Measurements from ENCODE around the gene ZNF296. TPM values are rescaled to one million over a fixed set of nuclear protein-coding genes. Genes with fewer than 3 reads are reported as not detected.
"Not testable (repeated sequence)": the region's sequence is repeated elsewhere in the genome, so short reads cannot be mapped to it uniquely, and the experiment has no call there.

ZNF296 gene
- total and polyA plus RNA-seq, 2 of the 13 experiments (the other 11 are each of a cell fraction or from before 2014, with no cell fraction given) = 0.26 to 0.62 TPM

DNA sequence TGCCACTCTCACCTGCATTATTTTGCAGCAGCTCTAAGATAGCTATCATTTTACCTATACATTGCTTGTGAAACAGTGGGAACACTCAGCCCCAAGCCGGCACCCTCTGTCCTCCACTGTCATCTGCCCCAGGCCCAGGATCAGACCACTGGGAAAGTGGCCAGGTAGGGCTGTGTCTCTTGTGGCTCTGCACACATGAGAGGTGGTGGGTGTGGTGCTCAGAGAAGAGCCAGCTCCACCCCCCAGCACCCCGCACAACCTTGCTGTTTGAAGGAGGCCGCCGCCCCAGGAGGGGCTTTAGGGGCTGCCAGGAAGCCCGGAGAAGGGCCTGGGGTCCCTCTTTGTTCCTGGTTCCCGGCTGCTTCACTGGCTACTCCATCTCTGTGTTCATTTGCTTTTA, 43.3 kb upstream of the ZNF296 start (continued):
- no peak for TF ChIP-seq ZNF430 (CRISPR knock-in tag; IDR thresholded peaks at IDR 0.05)
- no peak for TF ChIP-seq NRL (CRISPR knock-in tag; IDR thresholded peaks at IDR 0.05; ENCODE audit: borderline replicate concordance)
- TF ChIP-seq ZNF7 (CRISPR knock-in tag; IDR thresholded peaks at IDR 0.05) = no peak

DNA sequence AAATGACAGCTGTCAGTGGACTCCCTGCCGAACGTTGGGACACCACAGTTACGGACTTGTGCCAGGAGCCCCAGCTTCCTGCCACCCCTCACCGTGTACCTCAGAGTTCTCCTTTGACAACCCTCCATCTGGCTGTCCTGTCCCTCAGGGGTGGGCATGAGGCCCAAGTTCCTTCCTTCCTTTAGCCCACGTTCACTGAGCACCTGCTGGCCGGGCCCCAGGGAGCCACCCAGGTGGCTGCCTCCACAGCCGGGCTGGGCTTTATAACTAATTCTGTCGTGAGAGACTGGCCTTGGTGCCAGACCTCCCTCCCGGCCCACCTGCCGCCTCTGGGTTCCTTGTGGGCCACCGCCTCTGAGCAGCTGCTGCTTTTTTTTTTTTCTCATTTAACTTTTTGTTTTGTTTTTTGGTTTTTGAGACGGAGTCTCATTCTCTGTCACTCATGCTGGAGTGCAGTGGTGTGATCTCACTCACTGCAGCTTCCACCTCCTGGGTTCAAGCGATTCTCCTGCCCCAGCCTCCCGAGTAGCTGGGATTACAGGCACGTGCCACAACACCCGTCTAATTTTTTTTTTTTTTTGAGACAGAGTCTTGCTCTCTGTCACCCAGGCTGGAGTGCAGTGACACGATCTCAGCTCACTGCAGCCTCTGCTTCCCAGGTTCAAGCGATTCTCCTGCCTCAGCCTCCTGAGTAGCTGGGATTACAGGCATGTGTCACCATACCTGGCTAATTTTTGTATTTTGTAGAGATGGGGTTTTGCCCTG, 42.5 kb upstream of the ZNF296 start:
- H3K4me1 ChIP-seq (ENCODE audit: insufficient read depth, low read length) = peaks cover 16% of the 10 kb centered on the region
- intact Hi-C loops (cut with micrococcal nuclease; ENCODE audit: unreplicated experiment); H3K4me3 ChIP-seq (replicated peaks in 1 of 3; ENCODE audit: insufficient read depth in 1 of 3, low read depth in 2 of 3, low read length in 3 of 3); ATAC-seq; H3K9me3 ChIP-seq (ENCODE audit: low read length); FAIRE-seq; H3K27me3 ChIP-seq (ENCODE audit: control insufficient read depth in 1 of 2, insufficient read depth in 2 of 2, low read length in 2 of 2); DNase-seq (ENCODE audit: low spot score); H3K27ac ChIP-seq (ENCODE audit: extremely low read length, insufficient read depth, low read length); H2AFZ ChIP-seq (ENCODE audit: low read length); in situ Hi-C loops (cut with HindIII; ENCODE audit: extremely low pct_ligation_motif_present, low pct_unique_long_range_greater_than_20kb); H3K4me2 ChIP-seq (ENCODE audit: low read depth, low read length); BruUV-seq (replicated peaks); H3K36me3 ChIP-seq (replicated peaks in 1 of 2; ENCODE audit: control insufficient read depth in 1 of 2, insufficient read depth in 2 of 2, low read length in 2 of 2); CTCF ChIA-PET (ENCODE audit: low intra/inter-chr PET ratio, low total read pairs); H3K9ac ChIP-seq (ENCODE audit: insufficient read depth, low read depth, low read length): not testable (repeated sequence)
- peaks cover 67% of the 10 kb centered on the region for H3K79me2 ChIP-seq (ENCODE audit: insufficient read depth, low read length)
- H4K20me1 ChIP-seq (ENCODE audit: insufficient read depth, low read length) = peaks cover 10% of the 10 kb centered on the region
- POLR2A ChIA-PET = interaction anchor here (1.1 kb wide), 1 partner anchor 20 kb away, joined by 3 read pairs; no protein-coding TSS in a partner anchor
- 89% methylated on average over 14 of the region's 18 CpGs for WGBS (ENCODE audit: low lambda C conversion rate)

DNA sequence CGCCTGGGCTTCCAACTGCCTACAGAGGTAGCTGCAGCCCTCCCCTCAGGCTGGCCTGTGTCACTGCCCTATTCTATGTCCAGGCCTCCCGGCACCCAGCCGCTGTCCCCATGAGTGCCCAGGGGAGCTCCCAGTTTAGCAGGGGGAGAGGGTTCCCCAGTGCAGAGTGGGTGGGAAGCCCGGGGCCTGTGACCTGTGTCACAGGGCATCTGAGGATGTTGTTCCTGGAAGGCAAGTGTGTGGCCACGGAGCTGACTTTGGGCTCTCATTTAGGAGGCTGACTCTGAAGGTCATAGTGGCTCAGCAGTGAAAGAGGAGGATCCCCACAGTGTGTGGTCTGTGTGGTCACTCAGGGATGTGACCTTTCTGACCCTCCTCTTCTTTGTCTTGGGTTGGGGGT, 41.8 kb upstream of the ZNF296 start:
- no peak overlapping the region for H3K27ac ChIP-seq (ENCODE audit: extremely low read length, insufficient read depth, low read length)
- in situ Hi-C loops (cut with HindIII; ENCODE audit: extremely low pct_ligation_motif_present, low pct_unique_long_range_greater_than_20kb) (no loop called here), intact Hi-C loops (cut with micrococcal nuclease; ENCODE audit: unreplicated experiment) (no loop called here)
- H3K4me3 ChIP-seq (replicated peaks in 1 of 3; ENCODE audit: insufficient read depth in 1 of 3, low read depth in 2 of 3, low read length in 3 of 3) = no peak overlapping the region
- ChIA-PET POLR2A (interaction anchor here (1.1 kb wide), 1 partner anchor 19 kb away, joined by 3 read pairs; no protein-coding TSS in a partner anchor), CTCF (ENCODE audit: low intra/inter-chr PET ratio, low total read pairs) (no interaction called here)
- FAIRE-seq (no peak), DNase-seq (ENCODE audit: low spot score) (no peak), ATAC-seq (no peak; the same call in 2 of the 3 replicates)
- H3K79me2 ChIP-seq (ENCODE audit: insufficient read depth, low read length) = peaks cover 71% of the 10 kb centered on the region
- WGBS (ENCODE audit: low lambda C conversion rate) = 92% methylated on average over 5 of the region's 5 CpGs
- no peaks in the 10 kb centered on the region for H3K9me3 ChIP-seq (ENCODE audit: low read length)
- peaks cover under 1 to 2% of the 10 kb centered on the region in 2 experiments; a peak in 3 of 5 replicates for H3K36me3 ChIP-seq (replicated peaks in 1 of 2; ENCODE audit: control insufficient read depth in 1 of 2, insufficient read depth in 2 of 2, low read length in 2 of 2)
- no peak overlapping the region for H2AFZ ChIP-seq (ENCODE audit: low read length)
- no peak overlapping the region for H3K4me2 ChIP-seq (ENCODE audit: low read depth, low read length)
- H4K20me1 ChIP-seq (ENCODE audit: insufficient read depth, low read length) = peaks cover 15% of the 10 kb centered on the region
- H3K27me3 ChIP-seq (ENCODE audit: control insufficient read depth in 1 of 2, insufficient read depth in 2 of 2, low read length in 2 of 2) = no peaks in the 10 kb centered on the region
- H3K4me1 ChIP-seq (ENCODE audit: insufficient read depth, low read length) = peaks cover 23% of the 10 kb centered on the region
- TF ChIP-seq, protein P1, sequence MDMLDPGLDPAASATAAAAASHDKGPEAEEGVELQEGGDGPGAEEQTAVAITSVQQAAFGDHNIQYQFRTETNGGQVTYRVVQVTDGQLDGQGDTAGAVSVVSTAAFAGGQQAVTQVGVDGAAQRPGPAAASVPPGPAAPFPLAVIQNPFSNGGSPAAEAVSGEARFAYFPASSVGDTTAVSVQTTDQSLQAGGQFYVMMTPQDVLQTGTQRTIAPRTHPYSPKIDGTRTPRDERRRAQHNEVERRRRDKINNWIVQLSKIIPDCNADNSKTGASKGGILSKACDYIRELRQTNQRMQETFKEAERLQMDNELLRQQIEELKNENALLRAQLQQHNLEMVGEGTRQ (IDR thresholded peaks at IDR 0.05; ENCODE audit: low read depth, low read length) = no peak
- TF ChIP-seq, protein P1 (CRISPR knock-in tag; IDR thresholded peaks at IDR 0.05; ENCODE audit: borderline replicate concordance) = no peak
- TF ChIP-seq BORCS8-MEF2B (CRISPR knock-in tag; IDR thresholded peaks at IDR 0.05) = no peak
- no peak for TF ChIP-seq SIX4 (CRISPR knock-in tag; IDR thresholded peaks at IDR 0.05)
- TF ChIP-seq, protein P2, sequence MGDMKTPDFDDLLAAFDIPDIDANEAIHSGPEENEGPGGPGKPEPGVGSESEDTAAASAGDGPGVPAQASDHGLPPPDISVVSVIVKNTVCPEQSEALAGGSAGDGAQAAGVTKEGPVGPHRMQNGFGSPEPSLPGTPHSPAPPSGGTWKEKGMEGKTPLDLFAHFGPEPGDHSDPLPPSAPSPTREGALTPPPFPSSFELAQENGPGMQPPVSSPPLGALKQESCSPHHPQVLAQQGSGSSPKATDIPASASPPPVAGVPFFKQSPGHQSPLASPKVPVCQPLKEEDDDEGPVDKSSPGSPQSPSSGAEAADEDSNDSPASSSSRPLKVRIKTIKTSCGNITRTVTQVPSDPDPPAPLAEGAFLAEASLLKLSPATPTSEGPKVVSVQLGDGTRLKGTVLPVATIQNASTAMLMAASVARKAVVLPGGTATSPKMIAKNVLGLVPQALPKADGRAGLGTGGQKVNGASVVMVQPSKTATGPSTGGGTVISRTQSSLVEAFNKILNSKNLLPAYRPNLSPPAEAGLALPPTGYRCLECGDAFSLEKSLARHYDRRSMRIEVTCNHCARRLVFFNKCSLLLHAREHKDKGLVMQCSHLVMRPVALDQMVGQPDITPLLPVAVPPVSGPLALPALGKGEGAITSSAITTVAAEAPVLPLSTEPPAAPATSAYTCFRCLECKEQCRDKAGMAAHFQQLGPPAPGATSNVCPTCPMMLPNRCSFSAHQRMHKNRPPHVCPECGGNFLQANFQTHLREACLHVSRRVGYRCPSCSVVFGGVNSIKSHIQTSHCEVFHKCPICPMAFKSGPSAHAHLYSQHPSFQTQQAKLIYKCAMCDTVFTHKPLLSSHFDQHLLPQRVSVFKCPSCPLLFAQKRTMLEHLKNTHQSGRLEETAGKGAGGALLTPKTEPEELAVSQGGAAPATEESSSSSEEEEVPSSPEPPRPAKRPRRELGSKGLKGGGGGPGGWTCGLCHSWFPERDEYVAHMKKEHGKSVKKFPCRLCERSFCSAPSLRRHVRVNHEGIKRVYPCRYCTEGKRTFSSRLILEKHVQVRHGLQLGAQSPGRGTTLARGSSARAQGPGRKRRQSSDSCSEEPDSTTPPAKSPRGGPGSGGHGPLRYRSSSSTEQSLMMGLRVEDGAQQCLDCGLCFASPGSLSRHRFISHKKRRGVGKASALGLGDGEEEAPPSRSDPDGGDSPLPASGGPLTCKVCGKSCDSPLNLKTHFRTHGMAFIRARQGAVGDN (CRISPR knock-in tag; IDR thresholded peaks at IDR 0.05) = 0 out of 2 replicates have a peak, but pooled peaks have one; percentile 17
- no peak for TF ChIP-seq KMT2A (CRISPR knock-in tag; IDR thresholded peaks at IDR 0.05)
- H3K9ac ChIP-seq (ENCODE audit: insufficient read depth, low read depth, low read length) = no peak overlapping the region
- no TSS peak for BruUV-seq (replicated peaks)
